HepG2 (cell line): ENCODE measurements around the gene PLEKHG5. TPM values are rescaled to one million over a fixed set of nuclear protein-coding genes. Genes with fewer than 3 reads are reported as not detected.

Experiments
- CTCF ChIP-seq: sonication (generic); formaldehyde crosslinking; IDR thresholded peaks from 2 replicates; pipeline ENCODE4 v1.5.0; 2020; ENCODE audit warnings: mild to moderate bottlenecking, missing genetic modification reagents, moderate library complexity
- DZIP1 ChIP-seq: sonication (generic); formaldehyde crosslinking; IDR thresholded peaks from 2 replicates; pipeline ENCODE4 v1.5.0; 2020; ENCODE audit warnings: mild to moderate bottlenecking, missing genetic modification reagents
- GTF3A ChIP-seq: sonication (generic); formaldehyde crosslinking; conservative IDR thresholded peaks from 2 replicates; pipeline ENCODE4 v1.4.0; 2020; ENCODE audit warnings: mild to moderate bottlenecking, missing genetic modification reagents
- MAZ ChIP-seq, 2 experiments: sonication (generic) in 1 of 2; formaldehyde crosslinking in 1 of 2; IDR thresholded peaks; 2 replicates each; pipeline versions ENCODE4 v1.5.0 to v1.6.1; 2012 to 2020; ENCODE audit warnings: low read depth in 2 of 2, mild to moderate bottlenecking in 2 of 2, borderline replicate concordance in 1 of 2, improper control_type of control experiment in 1 of 2, low read length in 1 of 2, missing genetic modification reagents in 1 of 2, moderate library complexity in 1 of 2
- MLX ChIP-seq: IDR thresholded peaks from 2 replicates; pipeline ENCODE4 v1.6.1; 2016
- NR2F6 ChIP-seq, 2 experiments: IDR thresholded peaks; 2 replicates each; pipeline ENCODE4 v1.6.1; 2016; ENCODE audit warnings: antibody characterized with exemption in 1 of 2, mild to moderate bottlenecking in 1 of 2
- PHF21A ChIP-seq: sonication (generic); formaldehyde crosslinking; IDR thresholded peaks from 2 replicates; pipeline ENCODE4 v1.5.0; 2020; ENCODE audit warnings: mild to moderate bottlenecking, missing genetic modification reagents
- SPEN ChIP-seq: sonication (generic); formaldehyde crosslinking; IDR thresholded peaks from 2 replicates; pipeline ENCODE4 v1.5.1; 2020; ENCODE audit warnings: low read depth, mild to moderate bottlenecking, missing genetic modification reagents
- THRA ChIP-seq: sonication (generic); formaldehyde crosslinking; IDR thresholded peaks from 2 replicates; pipeline ENCODE4 v1.4.0; 2020; ENCODE audit warnings: missing genetic modification reagents, borderline replicate concordance
- TIGD3 ChIP-seq: sonication (generic); formaldehyde crosslinking; IDR thresholded peaks from 2 replicates; pipeline ENCODE4 v1.5.1; 2020; ENCODE audit warnings: mild to moderate bottlenecking, missing genetic modification reagents, borderline replicate concordance
- ZBTB34 ChIP-seq: sonication (generic); formaldehyde crosslinking; IDR thresholded peaks from 2 replicates; pipeline ENCODE4 v1.8.0; 2022; ENCODE audit warnings: mild to moderate bottlenecking, missing genetic modification reagents
- ZBTB7A ChIP-seq: sonication (generic); formaldehyde crosslinking; IDR thresholded peaks from 2 replicates; pipeline ENCODE4 v1.8.0; 2022; ENCODE audit warnings: mild to moderate bottlenecking, missing genetic modification reagents
- ZKSCAN5 ChIP-seq: sonication (generic); formaldehyde crosslinking; IDR thresholded peaks from 2 replicates; pipeline ENCODE4 v1.5.1; 2020; ENCODE audit warnings: mild to moderate bottlenecking, missing genetic modification reagents
- ZNF329 ChIP-seq: sonication (generic); formaldehyde crosslinking; IDR thresholded peaks from 2 replicates; pipeline ENCODE4 v1.9.0; 2021; ENCODE audit warnings: low read depth, mild to moderate bottlenecking, missing genetic modification reagents
- ZNF777 ChIP-seq: sonication (generic); formaldehyde crosslinking; IDR thresholded peaks from 2 replicates; pipeline ENCODE4 v1.4.0; 2020; ENCODE audit warnings: missing genetic modification reagents
- ZSCAN25 ChIP-seq: sonication (generic); formaldehyde crosslinking; IDR thresholded peaks from 2 replicates; pipeline ENCODE4 v1.8.0; 2022; ENCODE audit warnings: mild to moderate bottlenecking, missing genetic modification reagents
- ZUFSP ChIP-seq: sonication (generic); formaldehyde crosslinking; IDR thresholded peaks from 2 replicates; pipeline ENCODE4 v1.9.0; 2021; ENCODE audit warnings: missing genetic modification reagents, mild to moderate bottlenecking, borderline replicate concordance
- polyA plus RNA-seq, 8 experiments: library from polyadenylated mRNA; depleted of rRNA in 3 of 8; stranded (reverse) in 7 of 8; unstranded in 1 of 8; fragments of >200 nt; fragmentation: Illumina TruSeq in 4 of 8; extraction: Trizol in 4 of 8; gene quantifications; 2 replicates each; pipeline versions ENCODE4 v1.2.1 to v1.2.3, GENCODE V29; 2011 to 2016; ENCODE audit warnings: low read depth in 4 of 8, missing spikeins in 1 of 8, mixed read lengths in 1 of 8; ENCODE audit not compliant: insufficient read depth in 1 of 8
- total RNA-seq, 5 experiments: library from RNA; depleted of rRNA; stranded (reverse); fragments of >200 nt; fragmentation: Illumina TruSeq; extraction: Trizol; gene quantifications; 2 replicates each; pipeline ENCODE4 v1.2.3, GENCODE V29; 2016; ENCODE audit warnings: low read depth in 1 of 5

PLEKHG5 gene
- total and polyA plus RNA-seq, 2 of the 13 experiments (the other 11 are each of a cell fraction or from before 2014, with no cell fraction given) = 1.9 to 3.5 TPM

- TF ChIP-seq ZUFSP (CRISPR knock-in tag) (no peak), NR2F6 (IDR thresholded peaks at IDR 0.05) (peak; percentile 78), NR2F6 (CRISPR knock-in tag; IDR thresholded peaks at IDR 0.05) (peak; percentile 88), SPEN (CRISPR knock-in tag) (peak; percentile 93), ZSCAN25 (CRISPR knock-in tag) (peak; percentile 90), MAZ (IDR thresholded peaks at IDR 0.05; ENCODE audit: borderline replicate concordance, low read depth, low read length) (0 out of 2 replicates have a peak, but pooled peaks have one; percentile 31), MAZ (CRISPR knock-in tag; IDR thresholded peaks at IDR 0.05; ENCODE audit: low read depth) (peak; percentile 51; the same call in 1 of the 2 replicates), PHF21A (CRISPR knock-in tag) (peak; percentile 96), GTF3A (CRISPR knock-in tag) (no peak), CTCF (CRISPR knock-in tag) (peak; percentile 28; the same call in 1 of the 2 replicates), ZNF329 (CRISPR knock-in tag) (no peak), ZNF777 (CRISPR knock-in tag) (0 out of 2 replicates have a peak, but pooled peaks have one; percentile 34), ZBTB34 (CRISPR knock-in tag) (peak; percentile 75; the same call in 1 of the 2 replicates), TIGD3 (no peak), ZBTB7A (peak; percentile 48; the same call in 1 of the 2 replicates), DZIP1 (no peak), MLX (CRISPR knock-in tag) (peak; percentile 36; the same call in 1 of the 2 replicates), THRA (CRISPR knock-in tag) (peak; percentile 78; the same call in 1 of the 2 replicates), ZKSCAN5 (CRISPR knock-in tag) (no peak)
Measured at GRCh38 chr1:6450943-6451373, 40.5 kb downstream of the PLEKHG5 start (continued).
